HCT116 (cell line): ENCODE data around the gene C6orf118. TPM values are rescaled to one million over a fixed set of nuclear protein-coding genes. Genes with fewer than 3 reads are reported as not detected.

Experiments
- ATAC-seq: fragments of 200-7000 bp; cut with Tn5 transposase; 2 replicates; pipeline ENCODE4 v1.9.1; 2020; ENCODE audit warnings: mild to moderate bottlenecking, moderate library complexity
- BruUV-seq: library from RNA; stranded (reverse); fragments of 400-500 nt; replicated peaks from 2 replicates; lab custom pipeline; 2021; lab: Mats Ljungman, UMichigan
- CTCF ChIA-PET: fragments of 300-600 bp; sonication (Branson Sonifier 250); formaldehyde crosslinking; loops from one replicate; lab custom pipeline; 2021; ENCODE audit warnings: antibody characterized with exemption; lab: Charles Lee
- POLR2A ChIA-PET: fragments of 300-600, 350-600 bp; sonication (Branson Sonifier 250); formaldehyde crosslinking; loops from one replicate; lab custom pipeline; 2021; ENCODE audit warnings: antibody characterized with exemption; lab: Charles Lee
- RAD21 ChIA-PET, 2 experiments: fragments of 300-600 bp; sonication (Branson Sonifier 250); formaldehyde crosslinking; loops; one replicate each; lab custom pipeline; 2023; ENCODE audit warnings: low total read pairs in 2 of 2; ENCODE audit not compliant: uncharacterized antibody in 2 of 2, unreplicated experiment in 2 of 2, low non-redundant PET in 1 of 2; lab: Charles Lee
- DNase-seq: peaks from one replicate; pipeline ENCODE4 v3.0.0-alpha.2; 2010; ENCODE audit warnings: low read depth, low spot score
- H2AFZ ChIP-seq: fragments of 200-600 bp; shearing (Covaris generic), sonication (generic); 2 replicates; pipeline ENCODE4 v1.6.1; 2017; ENCODE audit warnings: low read depth, mixed run types, mixed read lengths, antibody characterized with exemption, low read length; ENCODE audit not compliant: poor library complexity, severe bottlenecking
- H3K27ac ChIP-seq: 2 replicates; pipeline ENCODE4 v1.5.1; 2012; ENCODE audit warnings: low read depth, low read length
- H3K27me3 ChIP-seq: fragments of 200-600 bp; sonication (generic); 2 replicates; pipeline ENCODE4 v1.6.1; 2016; ENCODE audit warnings: mixed run types, low read length, mixed read lengths; ENCODE audit not compliant: insufficient read depth
- H3K36me3 ChIP-seq, 2 experiments: fragments of 200-500 bp in 1 of 2; fragments of 200-600 bp in 1 of 2; sonication (Bioruptor generic) in 1 of 2; sonication (generic) in 1 of 2; 2 replicates each; pipeline versions ENCODE4 v1.5.1 to v1.6.1; 2014 to 2016; ENCODE audit warnings: low read length in 2 of 2, inconsistent platforms in 1 of 2, mixed read lengths in 1 of 2, mixed run types in 1 of 2; ENCODE audit not compliant: insufficient read depth in 2 of 2, control insufficient read depth in 1 of 2
- H3K4me1 ChIP-seq, 2 experiments: fragments of 200-600 bp in 1 of 2; sonication (generic) in 1 of 2; 2 replicates each; pipeline versions ENCODE4 v1.5.1 to v1.6.1; 2012 to 2017; ENCODE audit warnings: low read length in 2 of 2, inconsistent platforms in 1 of 2, mild to moderate bottlenecking in 1 of 2, mixed read lengths in 1 of 2, mixed run types in 1 of 2, moderate library complexity in 1 of 2; ENCODE audit not compliant: insufficient read depth in 2 of 2, control insufficient read depth in 1 of 2
- H3K4me2 ChIP-seq: fragments of 200-600 bp; sonication (generic); 2 replicates; pipeline ENCODE4 v1.6.1; 2017; ENCODE audit warnings: mixed run types, low read length, mixed read lengths
- H3K4me3 ChIP-seq, 2 experiments: fragments of 200-600 bp in 1 of 2; sonication (generic) in 1 of 2; replicated peaks in 1 of 2; 2 replicates each; pipeline ENCODE4 v1.5.1; 2011 to 2016; ENCODE audit warnings: low read length in 2 of 2, control low read depth in 1 of 2, low read depth in 1 of 2, mild to moderate bottlenecking in 1 of 2, mixed read lengths in 1 of 2, mixed run types in 1 of 2
- H3K79me2 ChIP-seq: fragments of 200-600 bp; sonication (generic); 2 replicates; pipeline ENCODE4 v1.6.1; 2017; ENCODE audit warnings: mild to moderate bottlenecking, mixed run types, low read length, moderate library complexity, mixed read lengths; ENCODE audit not compliant: insufficient read depth
- H3K9ac ChIP-seq: fragments of 200-600 bp; sonication (generic); 2 replicates; pipeline ENCODE4 v1.6.1; 2016; ENCODE audit warnings: low read length, mixed read lengths
- H3K9me2 ChIP-seq: fragments of 200-600 bp; sonication (generic), shearing (Covaris generic); 2 replicates; pipeline ENCODE4 v1.6.1; 2017; ENCODE audit warnings: mixed run types, mild to moderate bottlenecking, moderate library complexity; ENCODE audit not compliant: insufficient read depth
- H3K9me3 ChIP-seq, 2 experiments: fragments of 200-500 bp in 1 of 2; fragments of 200-600 bp in 1 of 2; sonication (Bioruptor generic) in 1 of 2; sonication (generic) in 1 of 2; 2 replicates each; pipeline ENCODE4 v1.6.1; 2014 to 2017; ENCODE audit warnings: low read length in 2 of 2, mixed read lengths in 2 of 2, inconsistent platforms in 1 of 2, low read depth in 1 of 2, mild to moderate bottlenecking in 1 of 2, mixed run types in 1 of 2, moderate library complexity in 1 of 2; ENCODE audit not compliant: control insufficient read depth in 1 of 2, insufficient read depth in 1 of 2
- H4K20me1 ChIP-seq: fragments of 200-600 bp; sonication (generic), shearing (Covaris generic); 2 replicates; pipeline ENCODE4 v1.6.1; 2017; ENCODE audit warnings: mixed run types, mild to moderate bottlenecking, moderate library complexity; ENCODE audit not compliant: insufficient read depth
- CBX3 ChIP-seq: IDR thresholded peaks from 2 replicates; pipeline ENCODE4 v1.6.1; 2012; ENCODE audit warnings: low read depth
- CEBPB ChIP-seq: IDR thresholded peaks from 2 replicates; pipeline ENCODE4 v1.6.1; 2012; ENCODE audit warnings: low read depth
- EGR1 ChIP-seq: IDR thresholded peaks from 2 replicates; pipeline ENCODE4 v1.6.1; 2012; ENCODE audit warnings: low read depth
- ELF1 ChIP-seq: IDR thresholded peaks from 2 replicates; pipeline ENCODE4 v1.6.1; 2012; ENCODE audit warnings: low read depth, borderline replicate concordance
- FOSL1 ChIP-seq: IDR thresholded peaks from 2 replicates; pipeline ENCODE4 v1.6.1; 2012; ENCODE audit warnings: low read depth
- JUND ChIP-seq: IDR thresholded peaks from 2 replicates; pipeline ENCODE4 v1.6.1; 2012
- POLR2A ChIP-seq: IDR thresholded peaks from 2 replicates; pipeline ENCODE4 v1.7.0; 2011; ENCODE audit warnings: borderline replicate concordance; ENCODE audit not compliant: insufficient read depth, insufficient read length; ENCODE audit errors: extremely low read depth
- POLR2AphosphoS5 ChIP-seq: IDR thresholded peaks from 2 replicates; pipeline ENCODE4 v1.6.1; 2011; ENCODE audit warnings: mild to moderate bottlenecking, low read depth, low read length, moderate library complexity
- RAD21 ChIP-seq: IDR thresholded peaks from 2 replicates; pipeline ENCODE4 v1.6.1; 2012; ENCODE audit warnings: low read depth, mild to moderate bottlenecking
- SRF ChIP-seq: IDR thresholded peaks from 2 replicates; pipeline ENCODE4 v1.6.1; 2012; ENCODE audit warnings: low read depth
- TCF7L2 ChIP-seq: IDR thresholded peaks from 2 replicates; pipeline ENCODE4 v1.7.0; 2011; ENCODE audit warnings: borderline replicate concordance, inconsistent platforms; ENCODE audit not compliant: insufficient read depth, insufficient read length; ENCODE audit errors: extremely low read depth
- YY1 ChIP-seq: IDR thresholded peaks from 2 replicates; pipeline ENCODE4 v1.6.1; 2011; ENCODE audit warnings: low read length, low read depth, moderate library complexity, mild to moderate bottlenecking; ENCODE audit not compliant: insufficient replicate concordance; ENCODE audit errors: extremely low read depth
- ZFX ChIP-seq: fragments of 450-650 bp; IDR thresholded peaks from 2 replicates; pipeline ENCODE4 v1.6.1; 2017
- ZNF274 ChIP-seq: fragments of 200-500 bp; sonication (Bioruptor generic); IDR thresholded peaks from 2 replicates; pipeline ENCODE4 v1.6.1; 2014; ENCODE audit warnings: mild to moderate bottlenecking, low read depth, low read length, inconsistent platforms
- intact Hi-C: fragments of 100-400 bp; cut with micrococcal nuclease; formaldehyde crosslinking; loops from 2 replicates; pipeline ENCODE4 v1.10.0; 2022
- total RNA-seq: library from RNA; stranded (reverse); gene quantifications from one replicate; pipeline ENCODE4 v1.2.1, GENCODE V29; 2021; ENCODE audit not compliant: unreplicated experiment
- TF ChIP-seq, protein P1 (sequence below): IDR thresholded peaks from 2 replicates; pipeline ENCODE4 v1.6.1; 2012
- TF ChIP-seq, protein P2 (sequence below), 3 experiments: fragments of 200-600 bp in 1 of 3; sonication (generic) in 1 of 3; IDR thresholded peaks in 2 of 3; conservative IDR thresholded peaks in 1 of 3; 2 replicates each; pipeline ENCODE4 v1.5.1; 2012 to 2017; ENCODE audit warnings: low read depth in 2 of 3, low read length in 2 of 3, antibody characterized with exemption in 1 of 3, borderline replicate concordance in 1 of 3, control low read depth in 1 of 3, mild to moderate bottlenecking in 1 of 3, mixed read lengths in 1 of 3, mixed run types in 1 of 3, moderate library complexity in 1 of 3; ENCODE audit not compliant: insufficient read depth in 1 of 3

C6orf118 gene
- total RNA-seq, 1 experiment from 2014 or later: not detected

DNA sequence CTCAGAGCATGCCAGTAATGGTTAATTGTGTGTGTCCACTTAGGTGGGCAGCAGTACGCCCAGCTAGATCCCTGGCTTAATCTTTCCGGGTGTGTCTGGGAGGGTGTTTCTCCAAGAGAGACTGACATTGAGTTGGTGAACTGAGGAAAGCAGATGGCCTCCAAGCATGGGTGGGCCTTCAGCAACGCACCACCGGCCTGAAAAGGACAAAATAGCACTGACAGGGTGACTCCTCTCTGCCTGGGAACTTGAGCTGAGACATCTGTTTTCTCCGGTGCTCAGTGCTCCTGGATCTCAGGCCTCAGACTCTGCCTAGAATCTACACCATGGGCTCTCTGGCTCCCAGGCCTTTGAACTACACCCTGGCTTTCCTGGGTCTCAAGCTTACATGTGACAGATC, 43.2 kb downstream of the C6orf118 start:
- no peak overlapping the region for H2AFZ ChIP-seq
- no peaks in the 10 kb centered on the region for H3K4me1 ChIP-seq
- intact Hi-C loops: no loop called here
- POLR2A ChIA-PET: no interaction called here
- no peaks in the 10 kb centered on the region for H3K9me2 ChIP-seq
- no peaks in the 10 kb centered on the region; a peak in 1 of 4 replicates for H3K9me3 ChIP-seq
- H3K27me3 ChIP-seq: no peaks in the 10 kb centered on the region
- DNase-seq: no peak
- no TSS peak for BruUV-seq
- H4K20me1 ChIP-seq: no peaks in the 10 kb centered on the region
- H3K36me3 ChIP-seq: no peaks in the 10 kb centered on the region
- no peak overlapping the region for H3K4me3 ChIP-seq
- no peak overlapping the region for H3K4me2 ChIP-seq
- TF ChIP-seq YY1 (no peak), TCF7L2 (no peak), ZNF274 (no peak), CEBPB (no peak), ELF1 (no peak), JUND (no peak), EGR1 (no peak), POLR2A (no peak), RAD21 (no peak), POLR2AphosphoS5 (no peak), CBX3 (no peak), SRF (no peak), FOSL1 (no peak), ZFX (no peak)
- TF ChIP-seq, protein P1, sequence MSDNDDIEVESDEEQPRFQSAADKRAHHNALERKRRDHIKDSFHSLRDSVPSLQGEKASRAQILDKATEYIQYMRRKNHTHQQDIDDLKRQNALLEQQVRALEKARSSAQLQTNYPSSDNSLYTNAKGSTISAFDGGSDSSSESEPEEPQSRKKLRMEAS: no peak
- TF ChIP-seq, protein P2, sequence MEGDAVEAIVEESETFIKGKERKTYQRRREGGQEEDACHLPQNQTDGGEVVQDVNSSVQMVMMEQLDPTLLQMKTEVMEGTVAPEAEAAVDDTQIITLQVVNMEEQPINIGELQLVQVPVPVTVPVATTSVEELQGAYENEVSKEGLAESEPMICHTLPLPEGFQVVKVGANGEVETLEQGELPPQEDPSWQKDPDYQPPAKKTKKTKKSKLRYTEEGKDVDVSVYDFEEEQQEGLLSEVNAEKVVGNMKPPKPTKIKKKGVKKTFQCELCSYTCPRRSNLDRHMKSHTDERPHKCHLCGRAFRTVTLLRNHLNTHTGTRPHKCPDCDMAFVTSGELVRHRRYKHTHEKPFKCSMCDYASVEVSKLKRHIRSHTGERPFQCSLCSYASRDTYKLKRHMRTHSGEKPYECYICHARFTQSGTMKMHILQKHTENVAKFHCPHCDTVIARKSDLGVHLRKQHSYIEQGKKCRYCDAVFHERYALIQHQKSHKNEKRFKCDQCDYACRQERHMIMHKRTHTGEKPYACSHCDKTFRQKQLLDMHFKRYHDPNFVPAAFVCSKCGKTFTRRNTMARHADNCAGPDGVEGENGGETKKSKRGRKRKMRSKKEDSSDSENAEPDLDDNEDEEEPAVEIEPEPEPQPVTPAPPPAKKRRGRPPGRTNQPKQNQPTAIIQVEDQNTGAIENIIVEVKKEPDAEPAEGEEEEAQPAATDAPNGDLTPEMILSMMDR (IDR thresholded peaks at IDR 0.05 in 2 of 3, conservative IDR thresholded peaks at IDR 0.05 in 1 of 3; ENCODE audit: borderline replicate concordance in 1 of 3, insufficient read depth in 1 of 3, low read depth in 2 of 3, low read length in 2 of 3): no peak
- TF ChIP-seq, all 23 proteins: peak for 0
- H3K79me2 ChIP-seq: no peaks in the 10 kb centered on the region
- no peak for ATAC-seq
- CTCF ChIA-PET: no interaction called here
- no peak overlapping the region for H3K9ac ChIP-seq
- H3K27ac ChIP-seq: no peak overlapping the region
- RAD21 ChIA-PET: no interaction called here
